HG03442 (cell line): Measurements from ENCODE around the gene LRRIQ3.
A peak's percentile ranks its signal among the peaks of the same experiment; 100 is the strongest.

Experiments
- ATAC-seq: cut with Tn5 transposase; IDR thresholded peaks from one replicate; pipeline ENCODE4 v1.9.1; 2021; ENCODE audit warnings: mild to moderate bottlenecking, moderate library complexity; ENCODE audit not compliant: unreplicated experiment

The LRRIQ3 gene

DNA sequence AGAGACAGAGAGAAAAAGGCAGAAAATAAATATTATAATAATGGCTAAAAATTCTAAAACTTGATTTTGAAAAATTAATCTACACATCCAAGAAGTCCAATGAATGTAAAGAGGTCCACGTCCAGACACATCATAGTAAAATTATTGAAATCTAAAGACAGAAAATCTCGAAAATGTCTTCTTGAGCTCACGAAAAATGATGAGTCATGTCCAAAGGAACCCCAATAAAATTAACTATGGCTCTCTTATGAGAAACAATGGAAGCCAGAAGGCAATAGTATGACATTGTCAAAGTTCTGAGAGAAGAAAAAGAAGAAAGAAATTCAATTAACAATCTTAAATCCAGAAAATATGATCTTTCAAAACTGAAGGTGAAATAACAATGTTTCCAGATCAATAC is 84.6 kb downstream of the LRRIQ3 start:
- ATAC-seq = no peak

DNA sequence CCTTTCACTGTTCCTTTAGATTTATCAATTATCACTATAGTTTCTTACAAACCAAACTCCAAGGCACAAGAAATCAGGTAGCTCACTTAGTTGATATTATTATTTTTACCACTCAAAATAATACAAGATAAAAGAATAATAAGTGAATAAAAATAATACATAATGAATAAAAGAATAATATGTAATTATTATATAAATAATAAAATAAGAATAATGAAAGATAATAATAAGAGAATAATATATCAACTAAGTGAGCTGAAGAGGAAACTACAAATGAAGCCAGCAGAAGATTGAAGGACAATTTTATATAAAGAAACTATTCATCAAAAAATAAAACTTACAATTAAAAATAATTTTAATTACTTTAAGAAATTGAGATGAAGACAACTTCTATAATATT is 90.6 kb downstream of the LRRIQ3 start:
- ATAC-seq = no peak

DNA sequence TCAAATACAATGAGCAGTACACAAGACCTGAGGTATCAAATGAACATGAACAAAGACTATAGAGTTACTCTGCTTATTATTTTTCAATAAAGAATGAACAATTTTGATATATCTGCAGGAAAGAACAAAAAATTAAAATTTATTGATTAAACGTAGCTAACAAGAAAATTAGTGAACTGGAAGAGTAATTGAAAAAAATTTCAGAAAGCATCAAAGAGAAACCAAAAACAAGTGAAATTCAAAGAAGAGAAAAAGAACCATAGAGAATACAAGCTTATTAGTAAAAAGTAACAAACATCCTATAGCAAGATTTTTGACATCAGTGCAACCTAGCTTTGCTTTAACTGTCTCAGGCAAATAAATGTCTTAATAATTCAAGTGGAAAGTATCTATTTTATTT is 106.6 kb downstream of the LRRIQ3 start:
- ATAC-seq = no peak

DNA sequence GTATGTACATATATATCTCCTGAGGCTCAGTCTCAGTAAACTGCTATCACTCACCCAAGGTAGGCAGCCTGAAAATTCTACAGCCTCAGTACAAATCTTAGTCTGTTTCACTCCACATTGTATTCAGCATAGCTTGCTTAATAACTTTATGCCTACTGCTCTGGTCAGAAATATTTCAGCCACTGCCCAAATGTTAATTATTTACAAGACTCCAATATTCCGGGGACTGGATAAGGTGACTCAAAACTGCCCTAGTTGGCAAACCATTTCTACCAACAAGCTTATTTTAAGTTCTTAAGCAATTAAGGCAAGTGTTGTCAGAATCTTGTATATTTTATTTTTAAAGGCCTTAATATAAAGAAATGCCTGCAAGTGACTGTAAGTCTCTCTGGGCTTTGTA is 114.8 kb downstream of the LRRIQ3 start:
- ATAC-seq = no peak

DNA sequence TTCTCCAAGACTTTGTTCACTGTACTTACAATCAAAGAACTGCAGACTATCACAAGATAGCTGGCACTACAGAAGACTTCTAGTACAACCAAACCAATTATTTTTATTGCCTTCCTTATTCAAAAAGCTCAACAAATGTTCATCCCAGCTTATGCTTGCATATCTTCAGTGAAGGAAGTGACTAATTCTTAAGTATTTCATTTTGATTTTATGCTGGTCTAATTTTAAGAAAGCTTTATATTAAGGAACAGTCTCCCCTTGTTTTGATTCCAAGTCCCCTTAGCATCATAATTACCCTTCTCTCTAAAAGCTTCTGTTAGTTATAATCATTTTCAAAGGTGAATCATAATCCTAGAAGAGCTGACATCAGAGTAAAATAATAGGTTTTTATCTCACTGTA is 132.9 kb downstream of the LRRIQ3 start:
- no peak for ATAC-seq

DNA sequence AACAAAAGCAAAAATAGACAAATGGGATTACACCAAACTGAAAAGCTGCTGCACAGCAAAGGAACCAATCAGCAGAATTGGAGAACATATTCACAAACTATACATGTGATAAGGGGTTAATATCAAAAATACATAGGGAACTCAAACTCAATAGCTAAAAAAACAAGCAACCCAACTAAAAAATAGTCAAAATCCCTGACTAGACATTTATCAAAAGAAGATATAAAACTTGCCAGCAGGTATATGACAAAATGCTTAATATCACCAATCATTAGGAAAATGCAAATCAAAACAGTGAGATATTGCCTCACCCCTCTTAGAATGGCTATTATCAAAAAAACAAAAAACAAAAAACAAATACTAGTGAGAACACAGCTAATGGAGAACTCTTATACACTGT is 140.3 kb downstream of the LRRIQ3 start:
- no peak for ATAC-seq

DNA sequence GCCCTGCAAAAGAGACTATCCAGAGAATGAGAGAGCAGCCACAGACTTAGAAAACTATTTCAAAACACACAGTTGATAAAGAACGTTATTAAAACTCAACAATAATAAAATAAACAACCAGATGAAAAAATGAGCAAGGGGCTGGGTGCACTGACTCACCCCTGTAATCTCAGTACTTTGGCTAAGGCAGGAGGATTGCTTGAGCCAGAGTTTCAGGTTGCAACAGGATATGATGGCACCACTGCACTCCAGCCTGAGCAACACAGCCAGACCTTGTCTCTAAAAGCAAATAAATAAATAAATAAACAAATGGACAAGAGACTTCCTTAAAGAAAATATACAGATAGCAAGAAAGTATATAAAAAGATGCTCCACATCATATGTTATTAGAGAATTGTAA is 144.6 kb downstream of the LRRIQ3 start:
- no peak for ATAC-seq

DNA sequence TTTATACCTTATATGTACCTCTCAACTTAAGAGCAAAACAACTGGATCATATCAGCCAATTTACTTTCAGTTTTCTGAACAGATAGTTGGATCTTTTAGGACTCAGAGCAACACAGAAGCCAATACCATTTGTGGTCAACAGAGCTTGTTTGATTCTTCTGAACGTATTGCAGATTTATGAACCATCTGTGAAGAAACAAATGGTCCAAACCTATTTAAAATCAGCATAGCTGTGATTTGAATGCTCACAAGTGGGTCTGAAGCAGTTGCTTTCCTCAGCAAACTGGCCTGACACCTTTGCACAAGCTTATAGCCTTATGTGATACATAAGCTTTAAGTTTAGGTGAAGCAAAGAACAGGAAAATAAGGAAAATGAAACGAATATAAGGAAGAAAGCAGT is 147.6 kb downstream of the LRRIQ3 start:
- no peak for ATAC-seq

DNA sequence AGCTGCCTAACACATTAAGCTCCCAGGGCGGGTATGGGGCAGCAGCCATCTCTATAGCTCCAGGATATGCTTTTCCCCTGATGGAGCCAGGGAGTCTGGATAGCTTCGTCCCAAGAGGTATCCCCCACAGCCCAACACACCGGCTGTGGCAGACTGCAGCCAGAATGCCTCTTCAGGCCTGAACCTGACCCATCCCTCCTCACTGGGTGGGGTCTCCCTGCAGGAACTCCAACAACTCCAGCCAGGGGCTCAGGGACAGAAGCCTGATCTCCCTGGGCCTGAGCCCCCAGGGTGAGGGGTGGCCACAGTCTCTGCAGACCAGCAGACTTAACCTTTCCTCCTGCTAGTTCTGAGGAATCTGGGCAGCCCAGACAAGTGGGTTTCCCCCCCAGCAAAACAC is 159.9 kb downstream of the LRRIQ3 start:
- ATAC-seq = no peak

DNA sequence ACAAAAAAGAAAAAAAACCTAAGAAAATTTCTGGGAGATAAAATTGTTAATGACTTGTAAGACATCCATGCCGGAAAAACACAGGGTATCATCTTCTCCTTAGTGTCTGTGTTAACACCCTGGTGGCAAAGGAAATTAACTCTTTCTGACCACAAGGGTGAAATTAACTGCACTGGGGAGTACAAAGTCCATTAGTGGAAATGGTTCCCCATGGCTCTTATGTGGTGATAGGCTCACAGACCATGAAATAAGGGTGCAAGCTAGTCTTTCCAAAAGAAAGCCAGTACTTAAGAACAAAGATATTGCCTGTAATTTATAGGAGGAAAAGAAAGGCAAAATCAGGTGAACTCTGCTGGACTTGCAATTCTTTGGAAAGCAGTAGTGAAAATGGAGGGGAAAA is 185.4 kb downstream of the LRRIQ3 start:
- no peak for ATAC-seq

DNA sequence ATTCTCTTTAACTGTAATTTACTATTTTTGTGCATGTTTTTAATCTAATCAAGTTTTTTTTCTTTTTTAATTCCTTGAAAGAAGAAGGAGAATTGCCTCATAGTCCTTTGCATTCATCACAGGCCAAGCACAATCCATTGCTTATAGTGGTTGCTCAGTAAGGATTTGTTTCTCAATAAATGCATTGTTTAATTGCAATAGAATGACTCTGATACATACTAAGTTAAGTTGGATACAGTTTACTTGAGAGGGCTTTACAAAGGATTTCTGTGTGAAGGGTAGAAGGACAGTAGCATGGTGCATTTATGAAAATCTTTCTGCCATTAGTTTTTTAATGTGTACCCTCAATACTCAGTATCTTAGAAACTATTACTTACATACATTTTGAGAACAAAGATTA is 186.2 kb downstream of the LRRIQ3 start:
- no peak for ATAC-seq

DNA sequence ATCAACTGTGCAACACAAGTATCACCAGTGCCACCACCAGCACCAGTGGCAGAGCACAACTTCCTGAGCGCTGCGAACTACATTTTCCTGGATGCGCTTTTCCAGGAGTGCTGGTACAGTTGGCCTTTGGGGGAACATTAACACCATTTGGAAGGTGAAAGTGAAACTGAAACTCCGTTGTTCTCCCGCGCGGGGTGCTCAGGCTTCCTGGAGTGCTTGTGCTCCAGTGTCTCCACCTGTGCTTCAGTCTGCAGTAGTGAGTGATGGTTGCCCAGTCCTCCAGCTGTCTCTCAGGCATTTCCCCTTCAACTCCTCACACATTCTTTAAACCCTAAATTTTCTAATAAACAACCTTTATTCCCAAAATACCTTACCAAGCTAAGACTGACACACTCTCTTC is 187.8 kb downstream of the LRRIQ3 start:
- ATAC-seq = no peak

DNA sequence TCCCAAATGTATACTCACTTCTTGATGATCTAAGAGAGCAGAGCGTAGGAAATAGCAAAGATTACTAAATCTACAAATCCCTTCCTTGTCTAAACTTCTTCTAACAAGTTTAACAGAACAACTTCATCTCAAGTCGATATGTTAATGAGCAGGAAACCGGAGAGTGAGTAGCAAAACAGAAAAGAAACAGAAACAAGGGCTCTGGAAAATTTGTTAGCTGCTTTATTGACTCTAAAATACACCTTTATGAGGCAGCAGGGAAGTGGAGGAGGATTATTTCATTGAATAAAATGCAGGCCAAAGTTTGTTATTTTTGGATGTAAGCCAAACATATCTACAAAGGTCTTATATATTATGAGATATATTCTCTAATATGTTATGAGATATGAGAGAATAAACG is 192.4 kb downstream of the LRRIQ3 start:
- ATAC-seq = no peak

DNA sequence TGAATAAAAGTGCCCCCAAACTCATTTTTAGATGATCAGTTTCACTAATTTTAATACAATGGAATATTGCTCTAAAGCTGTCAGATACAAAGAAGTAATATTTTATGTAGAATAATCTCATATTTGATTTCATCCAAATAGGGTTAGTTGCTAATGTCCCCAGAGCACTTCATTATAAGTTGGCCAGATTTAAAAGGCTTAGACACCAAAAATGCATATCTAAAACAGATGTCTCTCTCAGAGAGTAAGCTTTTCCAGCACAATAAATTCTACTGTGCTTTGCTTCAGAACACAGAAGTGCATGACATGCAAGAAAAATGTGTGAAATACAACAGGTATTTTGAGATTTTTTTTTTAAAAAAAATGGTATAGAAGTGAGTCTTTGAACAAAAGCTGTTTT is 194.2 kb downstream of the LRRIQ3 start:
- ATAC-seq = no peak

DNA sequence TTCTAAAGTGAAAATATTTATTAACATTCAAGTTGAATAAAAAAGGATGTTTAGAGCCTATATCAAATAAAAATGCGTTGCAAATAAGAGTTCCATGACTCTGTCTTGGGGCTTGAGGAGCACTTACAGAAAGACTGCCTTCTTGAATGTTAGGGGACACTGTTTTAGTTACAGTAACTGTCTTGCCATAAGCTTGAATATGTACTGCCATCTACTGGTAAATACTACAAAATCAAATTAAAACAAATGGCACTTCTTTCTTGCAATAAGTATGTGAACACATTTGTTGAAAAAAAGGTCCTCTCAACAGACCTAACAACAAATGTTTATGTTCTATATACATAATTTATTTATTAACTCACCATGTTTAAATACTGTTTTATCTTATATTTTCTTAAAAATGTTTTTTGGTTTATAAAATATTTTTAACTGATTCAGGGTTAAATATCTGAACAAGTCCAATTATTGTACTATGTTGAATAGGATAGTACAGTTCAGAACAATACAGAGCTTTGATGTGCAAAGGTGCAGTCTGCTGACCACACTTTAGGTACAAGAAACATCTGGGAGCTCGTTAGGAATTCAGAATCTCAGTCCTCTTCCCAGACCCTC is 199.5 kb downstream of the LRRIQ3 start:
- ATAC-seq = peak; percentile 61

DNA sequence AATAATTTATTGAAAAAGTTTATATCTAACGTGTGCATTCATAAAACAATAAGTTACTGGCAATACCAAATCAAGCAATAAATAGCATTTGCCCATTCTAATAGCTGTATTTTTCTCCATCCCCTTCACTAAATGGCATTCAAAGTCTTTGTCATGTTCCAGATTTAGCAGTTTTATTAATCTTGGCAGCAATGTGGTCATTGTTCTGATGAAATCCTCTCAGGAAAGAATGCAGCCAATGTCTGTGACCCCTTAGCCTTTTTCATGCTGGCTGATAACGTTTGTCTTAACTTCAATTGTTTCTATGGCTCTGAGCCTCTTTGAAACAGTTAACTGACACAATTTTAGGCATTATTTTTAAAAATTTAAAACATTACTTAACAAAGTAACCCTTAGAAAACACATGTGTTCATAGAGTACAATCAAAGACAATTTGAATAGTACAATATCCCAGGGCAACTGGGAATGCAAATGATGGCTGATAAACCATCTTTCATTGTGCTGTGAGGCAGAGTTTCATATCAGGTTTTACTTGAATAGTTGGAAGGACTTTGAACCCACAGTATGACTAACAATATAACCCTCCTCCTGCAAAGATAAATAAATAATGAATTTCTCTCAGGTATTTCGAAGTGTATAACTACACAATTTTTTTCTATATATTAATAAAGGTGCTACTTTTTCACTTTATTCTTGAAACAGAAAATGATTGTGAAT is 217.5 kb downstream of the LRRIQ3 start:
- no peak for ATAC-seq

DNA sequence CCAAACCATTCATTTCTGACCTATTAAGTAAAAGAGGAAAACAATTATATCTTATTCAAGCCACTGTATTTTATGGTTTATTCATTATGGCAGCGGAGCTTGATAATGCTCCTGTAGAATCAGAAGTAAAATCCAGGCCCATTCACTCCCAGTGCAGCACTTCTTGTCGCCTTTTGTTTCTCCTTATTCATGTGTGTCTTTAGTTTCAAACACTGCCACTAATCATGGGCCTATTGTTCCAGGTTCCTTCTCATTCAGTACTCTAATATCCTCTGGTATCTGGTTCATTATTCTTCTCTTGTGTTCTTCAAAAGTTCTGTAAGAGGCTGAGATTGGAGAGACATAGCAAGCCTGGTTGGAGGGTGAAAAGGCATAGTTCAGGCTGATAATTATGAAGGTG is 218.3 kb downstream of the LRRIQ3 start:
- ATAC-seq = no peak

DNA sequence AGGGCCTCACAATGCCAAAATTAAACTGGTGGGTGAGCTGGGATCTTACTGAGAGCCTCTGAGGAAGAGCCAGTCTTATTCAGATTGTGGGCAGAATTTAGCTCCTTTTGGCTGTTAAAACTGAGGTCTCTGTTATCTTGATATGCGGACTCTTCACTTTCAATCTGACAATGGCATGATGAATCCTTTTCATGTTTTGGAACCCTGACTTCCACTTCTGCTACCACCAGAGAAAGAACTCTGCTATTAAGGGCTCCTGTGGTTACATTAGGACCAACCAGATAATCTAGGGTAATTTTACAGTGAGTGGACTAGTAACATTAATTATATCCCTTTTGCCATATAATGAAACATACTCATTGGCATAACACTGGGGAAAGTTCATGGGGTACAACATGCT is 219.0 kb downstream of the LRRIQ3 start:
- no peak for ATAC-seq
